Activated T-cell treated with anti-CD3 and anti-CD28 coated beads, Interleukin-2, amount 50 U/mL, for 1 hour (primary cell): ENCODE data around the gene DDAH2.
"Not testable (repeated sequence)": the region's sequence is repeated elsewhere in the genome, so short reads cannot be mapped to it uniquely, and the experiment has no call there.

Source experiments
- DNase-seq: peaks from one replicate; pipeline ENCODE4 v3.0.0-alpha.2; 2020

Gene DDAH2

DNA sequence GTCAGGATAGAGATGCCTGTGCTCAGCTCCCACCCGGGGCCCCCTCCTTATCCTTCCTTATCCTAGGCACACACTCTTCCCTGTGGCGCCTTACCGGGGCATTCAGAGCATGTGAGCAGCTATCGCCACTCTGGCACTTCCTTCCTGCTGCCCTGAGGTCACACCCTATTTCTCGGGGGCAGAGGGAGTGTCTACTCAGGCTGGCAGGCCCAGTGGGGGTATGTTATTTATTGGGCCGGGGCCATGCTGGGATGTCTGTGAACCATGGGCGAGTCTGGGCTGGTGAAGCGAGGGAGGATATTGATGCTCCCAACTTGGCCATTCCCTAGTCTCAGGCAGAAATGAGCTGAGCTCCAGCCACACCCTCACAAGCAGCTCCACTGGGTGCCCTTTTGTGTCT lies 17.9 kb downstream of the DDAH2 start:
- DNase-seq, result no peak

DNA sequence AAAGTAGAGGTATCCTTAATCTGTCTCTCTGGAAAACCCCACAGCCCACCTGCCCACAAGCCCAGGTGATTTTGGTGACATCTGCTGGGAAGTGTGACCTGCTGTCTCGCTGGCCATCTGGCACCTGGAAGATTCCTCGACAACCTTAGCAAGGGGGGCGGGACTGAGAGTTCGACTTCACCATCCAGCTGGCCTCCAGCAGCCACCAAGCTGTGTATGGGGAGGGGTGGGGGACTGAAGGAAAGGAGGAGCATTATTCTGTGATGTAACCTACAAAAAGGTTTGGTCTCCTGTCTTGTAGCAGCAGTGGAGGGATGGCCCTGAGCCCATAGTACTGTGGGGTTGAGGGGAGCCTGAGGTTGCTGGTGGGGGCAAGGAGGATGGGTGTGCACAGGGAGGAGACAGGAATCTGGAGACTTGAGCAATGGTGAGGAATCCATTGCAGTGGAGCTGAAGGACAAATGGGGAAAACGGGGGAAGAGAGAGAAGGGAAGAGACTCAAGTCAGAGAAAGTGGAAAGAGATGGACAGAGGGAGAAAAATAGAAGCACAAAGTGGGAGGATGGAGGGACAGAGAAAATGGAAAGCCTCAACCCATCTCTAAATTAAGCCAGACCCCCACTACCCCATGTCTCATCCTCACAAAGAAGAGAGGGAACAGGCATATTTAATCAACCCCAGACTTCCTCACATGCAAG lies 18.4 kb downstream of the DDAH2 start:
- DNase-seq, result no peak

- DNase-seq, result not testable (repeated sequence)
These were observed 19.9 kb downstream of the DDAH2 start for GRCh38 chr6:31709157-31709556.

DNA sequence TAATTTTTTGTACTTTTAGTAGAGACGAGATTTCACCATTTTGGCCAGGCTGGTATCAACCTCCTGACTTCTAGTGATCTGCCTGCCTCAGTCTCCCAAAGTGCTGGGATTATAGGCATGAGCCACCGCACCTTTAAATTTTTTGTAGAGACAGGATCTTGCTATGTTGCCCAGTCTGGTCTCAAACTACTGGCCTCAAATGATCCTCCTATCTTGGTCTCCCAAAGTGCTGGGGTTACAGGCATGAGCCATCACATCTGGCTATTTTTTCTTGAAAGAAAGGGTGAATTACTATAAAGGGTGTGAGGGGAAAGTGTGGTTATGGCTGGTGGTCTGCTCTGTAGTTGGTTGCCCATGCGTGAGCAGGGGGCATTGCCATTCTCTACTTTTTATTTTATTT lies 20.9 kb downstream of the DDAH2 start:
- DNase-seq, result no peak

DNA sequence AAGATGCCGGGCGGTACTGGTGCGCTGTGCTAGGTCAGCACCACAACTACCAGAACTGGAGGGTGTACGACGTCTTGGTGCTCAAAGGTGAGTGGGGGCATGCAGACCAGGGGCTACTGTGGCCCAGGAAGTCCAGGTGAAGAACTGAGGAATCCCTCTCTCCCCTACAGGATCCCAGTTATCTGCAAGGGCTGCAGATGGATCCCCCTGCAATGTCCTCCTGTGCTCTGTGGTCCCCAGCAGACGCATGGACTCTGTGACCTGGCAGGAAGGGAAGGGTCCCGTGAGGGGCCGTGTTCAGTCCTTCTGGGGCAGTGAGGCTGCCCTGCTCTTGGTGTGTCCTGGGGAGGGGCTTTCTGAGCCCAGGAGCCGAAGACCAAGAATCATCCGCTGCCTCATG lies 21.4 kb downstream of the DDAH2 start:
- no peak for DNase-seq

GRCh38 chr6:31706599-31706998 lies 22.5 kb downstream of the DDAH2 start, which contains the start of gene LY6G6F:
TSS of gene LY6G6F (plus strand) at chr6:31706866. CDS start at chr6:31706907, 41 bp downstream.
- DNase-seq, result no peak

DNA sequence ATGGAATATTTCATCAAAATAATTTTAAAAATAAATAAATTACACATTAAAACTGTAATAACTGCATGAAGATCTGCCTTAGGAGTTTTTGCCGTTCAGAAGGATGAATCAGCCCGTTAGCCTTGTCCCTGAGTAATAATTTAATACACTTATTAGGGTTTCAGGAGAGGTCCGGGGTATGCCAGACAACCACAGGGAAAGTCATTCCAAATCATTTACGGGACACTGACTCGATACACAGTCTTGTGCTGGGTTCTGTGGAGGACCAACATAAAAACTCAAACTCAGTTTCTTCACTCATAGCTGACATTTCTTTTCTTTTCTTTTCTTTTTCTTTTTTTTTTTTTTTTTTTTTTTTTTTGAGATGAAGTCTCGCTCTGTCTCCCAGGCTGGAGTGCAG lies 23.2 kb downstream of the DDAH2 start:
- no peak for DNase-seq

DNA sequence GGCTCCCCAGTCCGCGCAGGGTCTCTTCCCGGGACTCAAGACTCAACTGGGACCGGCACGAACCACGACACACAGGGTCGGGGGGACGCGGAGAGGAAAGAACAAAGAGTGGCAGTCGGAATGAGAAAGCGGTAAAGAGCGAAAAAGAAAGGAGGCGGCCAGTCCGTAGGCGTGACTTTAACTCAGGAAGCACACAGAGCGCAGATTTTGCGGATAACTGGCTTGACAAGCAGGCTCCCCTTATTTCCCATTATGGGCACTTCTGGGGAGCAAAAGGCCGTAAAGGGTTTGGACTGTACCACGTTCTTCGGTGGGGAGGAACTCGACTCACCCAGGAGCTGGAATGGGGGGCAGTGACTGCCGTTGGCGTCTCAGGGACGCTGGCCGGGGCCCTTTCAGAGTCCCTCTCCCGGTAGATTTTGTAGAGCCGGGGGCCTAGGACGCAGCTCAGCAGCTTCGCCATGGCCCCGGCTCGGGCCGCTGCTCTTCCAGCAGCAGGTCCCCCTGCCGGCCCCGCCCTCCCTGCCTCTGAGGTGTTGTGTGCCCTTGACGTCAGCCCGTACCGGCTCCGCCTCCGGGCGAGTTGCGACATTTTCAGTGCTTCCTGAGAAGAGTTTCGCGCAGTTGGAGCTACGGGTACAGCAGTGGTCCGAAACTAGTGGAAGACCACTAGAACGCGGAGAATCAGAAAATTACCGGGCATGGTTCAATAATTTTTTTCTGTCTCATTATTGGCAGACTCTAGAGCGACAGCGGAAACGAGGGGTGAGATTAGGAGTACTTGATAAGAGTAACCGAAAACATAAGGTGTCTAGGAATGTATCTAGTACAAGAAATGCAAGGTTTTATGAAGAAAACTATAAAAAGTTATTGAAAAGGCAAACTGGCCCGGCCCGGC lies 26.0 kb downstream of the DDAH2 start, which contains the start of gene ABHD16A:
Gene ABHD16A (minus strand): TSS at position 506 of the 898 bp plus-strand sequence. CDS start 43 bp downstream, at position 463.
- DNase-seq, result peak; percentile 97

- no peak for DNase-seq
These were observed 26.7 kb downstream of the DDAH2 start for GRCh38 chr6:31702405-31702818.

- DNase-seq, result no peak
These were observed 27.3 kb downstream of the DDAH2 start for GRCh38 chr6:31701666-31702404.

- DNase-seq, result no peak
These were observed 28.2 kb downstream of the DDAH2 start for GRCh38 chr6:31700740-31701401.

DNA sequence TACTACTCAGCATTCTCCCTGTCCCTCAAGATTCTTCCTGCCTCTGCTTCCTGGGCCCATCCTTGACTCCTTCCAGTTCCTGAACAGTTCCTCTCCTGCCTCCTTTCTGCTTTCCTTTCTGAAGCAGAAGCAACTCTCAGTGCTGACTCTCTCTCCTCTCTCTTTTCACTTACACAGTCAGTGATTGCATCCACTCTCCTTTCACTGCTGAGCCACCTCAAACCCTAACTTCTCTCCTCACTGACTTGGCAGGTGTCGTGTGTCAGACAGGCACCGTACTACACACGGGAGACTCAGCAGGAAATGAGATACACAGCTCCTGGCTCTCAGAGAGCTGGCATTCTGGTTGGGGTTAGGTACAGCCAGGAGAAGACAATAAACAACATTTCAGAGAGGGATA lies 31.5 kb downstream of the DDAH2 start:
- DNase-seq, result no peak

- DNase-seq, result no peak
These were observed 35.6 kb downstream of the DDAH2 start for GRCh38 chr6:31693535-31693934.

- DNase-seq, result no peak
These were observed 36.2 kb downstream of the DDAH2 start for GRCh38 chr6:31692886-31693285.

GRCh38 chr6:31692353-31692752 lies 36.7 kb downstream of the DDAH2 start:
- no peak for DNase-seq

DNA sequence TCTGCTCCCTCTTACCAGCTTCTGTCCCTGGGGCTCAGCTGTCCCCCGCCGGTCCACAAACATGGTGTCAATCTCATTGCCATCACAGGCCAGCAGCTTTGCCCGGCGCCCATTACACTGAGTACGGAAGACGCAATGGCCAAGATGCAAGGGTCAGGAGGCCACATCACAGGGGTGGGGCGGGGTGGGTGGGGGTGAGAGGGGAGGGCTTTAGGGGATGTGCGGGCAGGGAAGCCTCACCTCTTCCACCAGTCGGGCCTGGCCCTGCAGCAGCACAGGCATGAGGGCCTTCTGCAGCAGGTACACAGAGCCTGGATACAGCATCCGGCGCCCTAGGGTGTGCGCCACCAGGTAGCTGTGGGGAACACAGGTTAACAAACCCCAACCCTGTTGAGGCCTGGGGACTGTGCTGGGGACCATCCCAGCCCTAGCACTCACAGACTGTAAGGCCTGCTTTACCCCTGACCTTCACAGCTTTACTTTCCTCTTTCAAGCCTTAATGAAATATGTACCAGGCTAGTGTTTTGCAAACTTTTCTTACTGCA lies 37.5 kb downstream of the DDAH2 start:
- no peak for DNase-seq

- no peak for DNase-seq
These were observed 38.0 kb downstream of the DDAH2 start for GRCh38 chr6:31691078-31691463.

DNA sequence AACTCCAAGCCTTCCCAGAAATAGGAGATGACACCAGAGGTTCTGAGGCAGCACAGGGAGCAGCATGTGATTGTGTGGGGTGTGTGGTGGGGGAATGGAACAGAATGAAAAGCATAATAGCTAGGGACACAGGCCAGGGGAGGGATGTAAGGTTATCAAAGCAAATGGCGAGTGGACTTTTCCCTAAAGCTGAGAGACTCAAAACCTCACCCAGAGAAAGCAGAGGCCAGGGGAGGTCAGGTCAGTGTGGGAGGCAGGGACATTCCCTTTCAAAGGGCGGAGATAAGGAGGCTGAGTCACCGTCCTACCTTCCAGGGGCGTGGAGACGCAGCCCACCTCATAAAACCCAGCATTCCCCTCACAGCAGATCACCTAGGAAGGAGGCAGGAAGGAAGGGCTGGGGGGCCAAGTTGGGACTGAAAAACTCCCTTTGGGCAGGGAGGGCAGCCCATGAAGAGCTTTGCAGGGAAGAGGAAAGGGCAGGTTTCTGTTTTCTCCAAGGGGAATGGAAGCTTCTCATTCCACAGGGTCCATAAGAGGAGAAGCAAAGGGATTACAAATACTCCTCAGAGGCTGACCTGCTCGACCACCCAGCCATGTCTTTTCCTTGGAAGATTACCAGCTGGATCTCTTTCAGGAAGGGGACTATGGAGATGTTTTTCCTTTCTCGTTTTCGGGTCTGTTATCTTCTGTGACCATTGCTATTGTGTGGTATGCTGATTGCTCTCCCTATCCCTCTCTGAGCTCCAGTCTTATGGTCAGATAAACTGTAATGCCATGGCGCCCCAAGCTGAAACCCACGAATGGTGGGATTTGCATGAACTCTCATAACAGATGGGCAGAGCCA lies 38.6 kb downstream of the DDAH2 start:
- no peak for DNase-seq

- peak; percentile 35 for DNase-seq
These were observed 39.6 kb downstream of the DDAH2 start for GRCh38 chr6:31689249-31690110.
